Sigmoid colon (tissue), 7 donors: ENCODE measurements around the gene MYO7A. TPM values are rescaled to one million over a fixed set of nuclear protein-coding genes. Genes with fewer than 3 reads are reported as not detected.

ENCODE experiments used
- DNase-seq: peaks from one replicate; pipeline ENCODE4 v3.0.0-alpha.2; 2019
- H3K27ac ChIP-seq, 4 donors: fragments of 200-600 bp; sonication (generic); one replicate each; pipeline ENCODE4 v1.5.1; 2016 to 2019; ENCODE audit warnings: mild to moderate bottlenecking in 1 of 4
- H3K27me3 ChIP-seq, 3 donors: fragments of 200-600 bp; sonication (generic); one replicate each; pipeline ENCODE4 v1.5.1; 2019; ENCODE audit warnings: mild to moderate bottlenecking in 1 of 3
- H3K36me3 ChIP-seq, 4 donors: fragments of 200-600 bp; sonication (generic); one replicate each; pipeline ENCODE4 v1.5.1; 2016 to 2019
- H3K4me1 ChIP-seq, 4 donors: fragments of 200-600 bp; sonication (generic); one replicate each; pipeline ENCODE4 v1.5.1; 2017 to 2019
- H3K4me3 ChIP-seq, 4 donors: fragments of 200-600 bp; sonication (generic); one replicate each; pipeline ENCODE4 v1.5.1; 2017 to 2019; ENCODE audit warnings: mild to moderate bottlenecking in 2 of 4, moderate library complexity in 1 of 4
- H3K9me3 ChIP-seq, 4 donors: fragments of 200-600 bp in 3 of 4; sonication (generic) in 3 of 4; one replicate each; pipeline versions ENCODE4 v1.5.1 to v1.6.1; 2013 to 2019
- EP300 ChIP-seq, 4 donors: sonication (generic); formaldehyde crosslinking; IDR thresholded peaks; one replicate each; pipeline ENCODE4 v1.6.1; 2017; ENCODE audit warnings: antibody characterized with exemption in 4 of 4
- POLR2A ChIP-seq, 2 donors: fragments of 450-650 bp; IDR thresholded peaks; one replicate each; pipeline ENCODE4 v1.6.1; 2016; ENCODE audit warnings: antibody characterized with exemption in 2 of 2, mild to moderate bottlenecking in 2 of 2, moderate library complexity in 2 of 2
- POLR2AphosphoS5 ChIP-seq, 4 donors: sonication (generic); formaldehyde crosslinking; IDR thresholded peaks; one replicate each; pipeline ENCODE4 v1.6.1; 2017; ENCODE audit warnings: antibody characterized with exemption in 4 of 4
- WGBS, 2 donors: extraction: QIAGEN DNeasy Blood & Tissue Kit; methylation state at CpG; one replicate each; pipeline ENCODE4 v1.1.7; 2013; 5-methylcytosine and 5-hydroxymethylcytosine counted together
- intact Hi-C: fragments of 100-400 bp; cut with DNase I; formaldehyde crosslinking; loops from one replicate; pipeline ENCODE4 v1.15.1; 2023
- polyA plus RNA-seq, 3 donors: library from polyadenylated mRNA; stranded (reverse); fragments of 200-250 nt; gene quantifications; one replicate each; pipeline ENCODE4 v1.2.3, GENCODE V29; 2013
- total RNA-seq, 4 donors: library from RNA; depleted of rRNA; stranded (reverse); fragments of >200 nt; gene quantifications; one replicate each; pipeline ENCODE4 v1.1.0, GENCODE V29; 2016
- TF ChIP-seq, protein P1 (sequence below), 4 experiments: fragments of 450-650 bp in 3 of 4; fragments of 200-600 bp in 1 of 4; IDR thresholded peaks; one replicate each; pipeline ENCODE4 v1.5.1; 2016 to 2019; ENCODE audit warnings: antibody characterized with exemption in 4 of 4, mild to moderate bottlenecking in 3 of 4, moderate library complexity in 2 of 4
- donor health status: healthy with polysubstance abuse.
- donor health status: Bipolar disorder and iron deficiency.
- donor health status: healthy.

Gene MYO7A
- total RNA-seq, result 10 to 100 TPM in 2 of 4 donors, 1 to 10 TPM in 2; 7.7 to 12.8 (median 9.7) TPM
- 1 to 10 TPM; 1.8 to 3.6 (median 2.1) TPM for polyA plus RNA-seq

DNA sequence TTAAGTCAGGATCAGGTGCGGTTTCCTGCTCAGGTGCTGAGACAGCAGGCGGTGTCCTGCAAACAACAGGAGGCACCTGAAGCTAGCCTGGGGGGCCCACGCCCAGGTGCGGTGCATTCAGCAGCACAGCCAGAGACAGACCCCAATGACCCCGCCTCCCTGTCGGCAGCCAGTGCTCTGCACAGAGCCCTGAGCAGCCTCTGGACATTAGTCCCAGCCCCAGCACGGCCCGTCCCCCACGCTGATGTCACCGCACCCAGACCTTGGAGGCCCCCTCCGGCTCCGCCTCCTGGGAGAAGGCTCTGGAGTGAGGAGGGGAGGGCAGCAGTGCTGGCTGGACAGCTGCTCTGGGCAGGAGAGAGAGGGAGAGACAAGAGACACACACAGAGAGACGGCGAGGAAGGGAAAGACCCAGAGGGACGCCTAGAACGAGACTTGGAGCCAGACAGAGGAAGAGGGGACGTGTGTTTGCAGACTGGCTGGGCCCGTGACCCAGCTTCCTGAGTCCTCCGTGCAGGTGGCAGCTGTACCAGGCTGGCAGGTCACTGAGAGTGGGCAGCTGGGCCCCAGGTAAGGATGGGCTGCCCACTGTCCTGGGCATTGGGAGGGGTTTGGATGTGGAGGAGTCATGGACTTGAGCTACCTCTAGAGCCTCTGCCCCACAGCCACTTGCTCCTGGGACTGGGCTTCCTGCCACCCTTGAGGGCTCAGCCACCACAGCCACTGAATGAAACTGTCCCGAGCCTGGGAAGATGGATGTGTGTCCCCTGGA is at the start of gene MYO7A:
Gene MYO7A, plus strand, starts transcription at position 327 of the 772 bp plus-strand sequence. CDS start 2,389 bp downstream, outside the sequence.
- Histone ChIP-seq H3K27ac (no peak within 1 kb of the TSS), H3K9me3 (no peaks in the 10 kb centered on the region), H3K36me3 (peaks cover 0 to 4% (median 0%) of the 10 kb centered on the region in 4 donors), H3K4me1 (peaks cover 0 to 24% (median 22%) of the 10 kb centered on the region in 4 donors), H3K27me3 (peaks cover 0 to 14% (median 0%) of the 10 kb centered on the region in 3 donors), H3K4me3 (peak within 1 kb of the TSS; percentile 17 to 43 (median 40))
- WGBS, 2 donors, result 11 to 30% methylated on average over 20 of the region's 20 CpGs
- intact Hi-C loops, result loop anchor here (2.0 kb wide), 2 partner anchors 61 to 421 kb away; no protein-coding TSS in a partner anchor
- no peak for TF ChIP-seq EP300 (IDR thresholded peaks at IDR 0.05)
- peak in 1 of 4 donors; percentile 12 for TF ChIP-seq POLR2AphosphoS5 (IDR thresholded peaks at IDR 0.05)
- DNase-seq, result no peak

DNA sequence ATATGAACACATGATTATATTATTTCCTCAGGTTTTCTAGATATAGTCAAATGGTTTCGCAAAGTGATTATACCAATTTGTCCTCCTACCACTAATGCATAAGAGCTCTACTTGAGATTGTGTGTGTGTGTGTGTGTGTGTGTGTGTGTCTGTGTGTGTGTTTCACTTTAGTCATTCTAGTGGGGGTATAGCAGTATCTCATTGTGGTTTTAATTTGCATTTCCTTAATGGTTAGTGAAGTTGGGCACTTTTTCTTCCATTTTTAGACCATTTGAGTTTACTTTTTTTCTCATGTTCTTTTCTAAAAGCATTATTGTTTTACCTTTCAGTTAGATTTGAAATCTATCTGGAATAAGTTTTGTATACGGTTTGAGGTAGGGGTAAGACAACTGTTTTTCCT is 48.4 kb upstream of the MYO7A start:
- DNase-seq, result no peak
- no peaks in the 10 kb centered on the region for H3K9me3 ChIP-seq
- no peaks in the 10 kb centered on the region for H3K36me3 ChIP-seq
- H3K4me3 ChIP-seq, result no peak overlapping the region
- H3K4me1 ChIP-seq, result peaks cover 2 to 24% (median 16%) of the 10 kb centered on the region in 4 donors
- no peak overlapping the region for H3K27ac ChIP-seq
- intact Hi-C loops, result no loop called here
- TF ChIP-seq POLR2A (IDR thresholded peaks at IDR 0.05) (no peak), POLR2AphosphoS5 (IDR thresholded peaks at IDR 0.05) (no peak), EP300 (IDR thresholded peaks at IDR 0.05) (no peak)
- TF ChIP-seq, protein P1, sequence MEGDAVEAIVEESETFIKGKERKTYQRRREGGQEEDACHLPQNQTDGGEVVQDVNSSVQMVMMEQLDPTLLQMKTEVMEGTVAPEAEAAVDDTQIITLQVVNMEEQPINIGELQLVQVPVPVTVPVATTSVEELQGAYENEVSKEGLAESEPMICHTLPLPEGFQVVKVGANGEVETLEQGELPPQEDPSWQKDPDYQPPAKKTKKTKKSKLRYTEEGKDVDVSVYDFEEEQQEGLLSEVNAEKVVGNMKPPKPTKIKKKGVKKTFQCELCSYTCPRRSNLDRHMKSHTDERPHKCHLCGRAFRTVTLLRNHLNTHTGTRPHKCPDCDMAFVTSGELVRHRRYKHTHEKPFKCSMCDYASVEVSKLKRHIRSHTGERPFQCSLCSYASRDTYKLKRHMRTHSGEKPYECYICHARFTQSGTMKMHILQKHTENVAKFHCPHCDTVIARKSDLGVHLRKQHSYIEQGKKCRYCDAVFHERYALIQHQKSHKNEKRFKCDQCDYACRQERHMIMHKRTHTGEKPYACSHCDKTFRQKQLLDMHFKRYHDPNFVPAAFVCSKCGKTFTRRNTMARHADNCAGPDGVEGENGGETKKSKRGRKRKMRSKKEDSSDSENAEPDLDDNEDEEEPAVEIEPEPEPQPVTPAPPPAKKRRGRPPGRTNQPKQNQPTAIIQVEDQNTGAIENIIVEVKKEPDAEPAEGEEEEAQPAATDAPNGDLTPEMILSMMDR (IDR thresholded peaks at IDR 0.05), result no peak
- WGBS, 2 donors, result 95 to 98% methylated on average over 2 of the region's 2 CpGs
- H3K27me3 ChIP-seq, result no peaks in the 10 kb centered on the region

DNA sequence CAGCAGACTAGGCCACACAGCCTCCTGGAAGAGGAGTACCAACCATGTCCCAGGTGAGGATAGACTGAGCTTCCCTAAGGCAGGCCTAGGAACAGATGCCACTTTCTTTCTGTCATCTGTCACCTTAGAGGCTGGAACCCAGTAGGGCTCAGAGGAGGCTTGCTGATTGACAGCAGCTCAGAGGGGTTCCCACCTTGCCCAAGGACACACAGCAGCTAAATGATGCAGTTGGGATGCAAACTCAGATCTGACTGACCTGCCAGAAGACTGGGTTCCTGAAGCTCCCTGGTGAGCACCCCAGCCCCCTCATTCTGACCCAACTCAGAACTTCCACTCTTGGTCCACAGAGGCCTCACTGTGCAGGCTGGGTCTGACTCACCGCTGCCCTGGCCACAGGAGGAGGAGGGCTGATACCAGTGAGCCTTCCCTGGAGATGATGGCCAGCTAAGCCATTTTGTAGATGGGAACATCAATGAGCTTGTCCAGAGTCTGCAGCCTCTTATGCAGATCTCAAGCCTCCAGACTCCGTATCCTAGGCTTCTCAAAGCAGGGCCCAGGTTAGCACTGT is 47.3 kb upstream of the MYO7A start:
- Histone ChIP-seq H3K9me3 (no peaks in the 10 kb centered on the region), H3K36me3 (peaks cover 0 to 9% (median 0%) of the 10 kb centered on the region in 4 donors), H3K27me3 (no peaks in the 10 kb centered on the region), H3K4me3 (no peak overlapping the region), H3K4me1 (peaks cover 2 to 22% (median 14%) of the 10 kb centered on the region in 4 donors), H3K27ac (peak overlapping the region in 1 of 4 donors; percentile 2)
- peak; percentile 49 for DNase-seq
- intact Hi-C loops, result no loop called here
- TF ChIP-seq POLR2A (IDR thresholded peaks at IDR 0.05) (no peak), POLR2AphosphoS5 (IDR thresholded peaks at IDR 0.05) (no peak), EP300 (IDR thresholded peaks at IDR 0.05) (no peak)
- TF ChIP-seq, protein P1 (IDR thresholded peaks at IDR 0.05), result no peak
- WGBS, 2 donors, result 95 to 97% methylated on average over 2 of the region's 2 CpGs

DNA sequence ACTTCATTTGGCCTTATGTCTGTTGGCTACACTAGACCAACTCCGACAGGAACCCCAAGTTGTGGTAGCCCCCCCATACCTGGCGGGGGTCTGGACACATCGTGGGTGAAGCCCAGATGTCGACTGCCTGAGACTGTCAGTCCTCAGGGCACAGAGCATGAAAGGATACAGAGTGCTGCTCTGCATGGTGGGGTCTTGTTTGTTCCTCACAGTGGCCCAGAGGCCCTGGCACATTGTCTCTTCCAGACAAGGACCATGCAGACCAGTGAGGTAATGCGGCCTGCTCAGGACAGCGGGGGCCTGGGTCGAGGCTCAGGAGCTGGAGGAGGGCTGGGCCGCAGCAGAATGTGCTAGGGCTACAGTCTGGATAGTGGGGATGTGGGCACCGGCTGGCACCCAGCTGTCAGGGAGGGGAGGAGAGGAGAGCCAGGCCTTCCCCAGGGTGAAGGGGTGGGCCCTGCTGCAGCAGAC is 46.6 kb upstream of the MYO7A start:
- Histone ChIP-seq H3K4me1 (peaks cover 0 to 25% (median 14%) of the 10 kb centered on the region in 4 donors), H3K27ac (no peak overlapping the region), H3K4me3 (no peak overlapping the region), H3K27me3 (no peaks in the 10 kb centered on the region), H3K9me3 (no peaks in the 10 kb centered on the region), H3K36me3 (peaks cover 0 to 14% (median 0%) of the 10 kb centered on the region in 4 donors)
- peak; percentile 53 for DNase-seq
- TF ChIP-seq, protein P1 (IDR thresholded peaks at IDR 0.05), result no peak
- TF ChIP-seq POLR2AphosphoS5 (IDR thresholded peaks at IDR 0.05) (no peak), EP300 (IDR thresholded peaks at IDR 0.05) (no peak), POLR2A (IDR thresholded peaks at IDR 0.05) (no peak)
- intact Hi-C loops, result no loop called here
- 82 to 87% methylated on average over 9 of the region's 9 CpGs for WGBS, 2 donors
